GM19463 (cell line): Measurements from ENCODE around the gene ADAM30.

Experiments
- ATAC-seq: cut with Tn5 transposase; IDR thresholded peaks from one replicate; pipeline ENCODE4 v1.9.1; 2021; ENCODE audit warnings: mild to moderate bottlenecking, moderate library complexity; ENCODE audit not compliant: unreplicated experiment

The ADAM30 gene

GRCh38 chr1:119909890-119910596 is 13.7 kb upstream of the ADAM30 start:
- no peak for ATAC-seq

- no peak for ATAC-seq
These were observed 12.3 kb upstream of the ADAM30 start for GRCh38 chr1:119908661-119909060.

- ATAC-seq, result no peak
These were observed 10.8 kb upstream of the ADAM30 start for GRCh38 chr1:119906927-119907652.

GRCh38 chr1:119903443-119903835 is 7.1 kb upstream of the ADAM30 start:
- ATAC-seq, result no peak

GRCh38 chr1:119902775-119903442 is 6.6 kb upstream of the ADAM30 start:
- ATAC-seq, result no peak

- ATAC-seq, result no peak
These were observed 2.8 kb upstream of the ADAM30 start for GRCh38 chr1:119898981-119899720.

GRCh38 chr1:119898530-119898929 is 2.2 kb upstream of the ADAM30 start:
- no peak for ATAC-seq

- ATAC-seq, result no peak
These were observed 1.2 kb downstream of the ADAM30 start for GRCh38 chr1:119895102-119895501.

GRCh38 chr1:119893827-119894700 is 2.3 kb downstream of the ADAM30 start:
- no peak for ATAC-seq

GRCh38 chr1:119893238-119893791 is 3.0 kb downstream of the ADAM30 start:
- ATAC-seq, result no peak

- no peak for ATAC-seq
These were observed 4.9 kb downstream of the ADAM30 start for GRCh38 chr1:119891386-119891785.

- no peak for ATAC-seq
These were observed 7.8 kb downstream of the ADAM30 start for GRCh38 chr1:119888476-119888875.

GRCh38 chr1:119887427-119887826 is 8.9 kb downstream of the ADAM30 start:
- no peak for ATAC-seq

- no peak for ATAC-seq
These were observed 10.2 kb downstream of the ADAM30 start for GRCh38 chr1:119885903-119886783.

GRCh38 chr1:119884711-119885110 is 11.6 kb downstream of the ADAM30 start:
- ATAC-seq, result no peak

GRCh38 chr1:119883826-119884225 is 12.5 kb downstream of the ADAM30 start:
- ATAC-seq, result no peak

- no peak for ATAC-seq
These were observed 13.9 kb downstream of the ADAM30 start for GRCh38 chr1:119882132-119883049.
